GM12892 (cell line): ENCODE data around the gene SEMA5B.

ENCODE experiments used
- DNase-seq: peaks from one replicate; pipeline ENCODE4 v3.0.0; 2011; ENCODE audit not compliant: insufficient read length
- FAIRE-seq: peaks from 2 replicates; lab custom pipeline; 2011; peaks lifted over from hg19 to GRCh38; lab: Jason Lieb, UNC
- POLR2A ChIP-seq: IDR thresholded peaks from 2 replicates; pipeline ENCODE4 v1.6.1; 2011; ENCODE audit warnings: low read depth, low read length, control low read depth
- POLR2AphosphoS5 ChIP-seq: IDR thresholded peaks from 2 replicates; pipeline ENCODE4 v1.6.1; 2011; ENCODE audit warnings: low read depth, low read length, control low read depth
- TAF1 ChIP-seq: IDR thresholded peaks from 2 replicates; pipeline ENCODE4 v1.6.1; 2011; ENCODE audit warnings: low read depth, mild to moderate bottlenecking, control low read depth, low read length, borderline replicate concordance

Gene SEMA5B

DNA sequence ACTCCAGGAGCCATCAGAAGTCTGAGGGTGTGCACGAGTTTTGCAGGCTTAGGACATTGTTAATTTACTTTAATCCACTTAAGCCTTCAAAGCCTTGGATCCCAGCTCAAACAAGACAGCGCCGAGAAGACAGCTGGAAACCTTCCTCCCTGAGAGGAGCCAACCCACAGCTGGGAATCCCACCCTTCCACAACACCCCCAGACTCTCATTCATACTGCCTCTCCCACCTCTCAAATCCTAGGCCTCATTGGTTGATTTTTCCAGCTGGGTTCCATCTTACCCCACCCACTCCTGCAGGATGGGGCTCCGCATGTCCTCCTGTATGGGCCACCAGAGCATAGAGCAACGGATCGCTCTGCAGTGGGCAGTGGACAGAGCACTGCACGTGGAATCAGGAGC lies 80.4 kb downstream of the SEMA5B start:
- TF ChIP-seq POLR2A (no peak), POLR2AphosphoS5 (no peak), TAF1 (no peak)
- FAIRE-seq = no peak

DNA sequence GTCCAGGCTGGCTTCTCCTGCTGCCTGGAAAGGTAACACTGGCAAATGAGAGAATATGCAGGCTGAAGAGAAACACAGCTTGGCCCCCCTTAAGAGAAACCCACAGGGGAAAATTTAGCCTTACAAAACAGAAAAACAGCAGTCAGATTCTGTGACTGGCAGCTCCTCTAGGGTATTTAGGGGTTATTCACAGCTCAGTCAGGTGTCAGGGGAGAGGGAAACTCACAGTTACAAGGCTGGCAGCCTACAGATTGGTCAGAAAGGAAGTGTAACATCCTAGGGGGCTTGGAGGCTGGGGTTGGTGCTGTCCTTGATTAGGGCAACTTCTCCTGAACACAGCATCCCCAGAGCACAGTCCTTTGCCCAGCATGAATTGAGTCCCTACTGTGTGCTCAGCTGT lies 81.4 kb downstream of the SEMA5B start:
- no peak for FAIRE-seq
- no peak for DNase-seq
- TF ChIP-seq POLR2A (no peak), TAF1 (no peak), POLR2AphosphoS5 (no peak)

More for the DNA sequence above, 80.4 kb downstream of the SEMA5B start:
- no peak for DNase-seq

DNA sequence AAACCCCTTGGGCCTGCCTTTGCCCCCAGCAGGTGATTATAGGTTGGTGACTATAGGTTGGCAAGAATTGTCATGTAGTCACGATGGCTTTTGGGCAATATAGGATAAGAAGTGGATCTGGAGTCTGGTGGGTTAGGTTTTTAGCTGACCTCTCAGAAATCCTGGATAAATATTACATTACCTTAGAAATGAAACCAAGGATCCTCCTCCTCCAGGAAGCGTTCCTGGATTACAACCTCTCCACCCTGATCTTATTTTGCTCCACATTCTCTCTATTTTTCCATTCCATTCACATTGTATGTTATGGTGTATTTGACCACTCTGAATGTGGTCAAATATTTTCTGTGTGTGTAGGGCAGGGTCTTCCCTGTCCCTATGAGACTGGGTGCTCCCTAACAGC lies 82.3 kb downstream of the SEMA5B start:
- no peak for FAIRE-seq
- TF ChIP-seq POLR2A = no peak
- no peak for TF ChIP-seq TAF1
- TF ChIP-seq POLR2AphosphoS5 = no peak

GRCh38 chr3:122944671-122945161 lies 82.8 kb downstream of the SEMA5B start:
- no peak for FAIRE-seq
- no peak for DNase-seq

More for the DNA sequence above, 82.3 kb downstream of the SEMA5B start:
- DNase-seq = no peak

DNA sequence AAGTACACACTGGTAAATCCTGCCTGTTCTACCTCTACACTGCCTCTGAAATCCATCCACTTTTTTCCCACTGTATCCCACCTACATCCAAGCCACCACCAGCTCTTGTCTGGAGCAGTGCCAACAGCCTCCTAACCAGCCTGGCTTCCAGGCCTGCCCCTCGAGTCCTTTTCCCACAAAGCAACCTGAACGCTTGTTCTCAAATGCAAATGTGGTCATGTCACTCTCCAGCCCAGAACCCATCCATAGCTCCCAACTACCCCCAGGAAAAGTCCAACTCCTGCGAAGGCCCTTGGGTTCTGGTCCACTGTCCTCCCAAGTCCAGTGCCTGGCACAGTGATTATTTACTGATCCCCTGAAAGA lies 83.8 kb downstream of the SEMA5B start:
- no peak for FAIRE-seq
- TF ChIP-seq POLR2AphosphoS5 (no peak), TAF1 (no peak), POLR2A (no peak)

More at GRCh38 chr3:122944671-122945161, 82.8 kb downstream of the SEMA5B start:
- no peak for TF ChIP-seq POLR2A
- TF ChIP-seq POLR2AphosphoS5 = no peak
- no peak for TF ChIP-seq TAF1

DNA sequence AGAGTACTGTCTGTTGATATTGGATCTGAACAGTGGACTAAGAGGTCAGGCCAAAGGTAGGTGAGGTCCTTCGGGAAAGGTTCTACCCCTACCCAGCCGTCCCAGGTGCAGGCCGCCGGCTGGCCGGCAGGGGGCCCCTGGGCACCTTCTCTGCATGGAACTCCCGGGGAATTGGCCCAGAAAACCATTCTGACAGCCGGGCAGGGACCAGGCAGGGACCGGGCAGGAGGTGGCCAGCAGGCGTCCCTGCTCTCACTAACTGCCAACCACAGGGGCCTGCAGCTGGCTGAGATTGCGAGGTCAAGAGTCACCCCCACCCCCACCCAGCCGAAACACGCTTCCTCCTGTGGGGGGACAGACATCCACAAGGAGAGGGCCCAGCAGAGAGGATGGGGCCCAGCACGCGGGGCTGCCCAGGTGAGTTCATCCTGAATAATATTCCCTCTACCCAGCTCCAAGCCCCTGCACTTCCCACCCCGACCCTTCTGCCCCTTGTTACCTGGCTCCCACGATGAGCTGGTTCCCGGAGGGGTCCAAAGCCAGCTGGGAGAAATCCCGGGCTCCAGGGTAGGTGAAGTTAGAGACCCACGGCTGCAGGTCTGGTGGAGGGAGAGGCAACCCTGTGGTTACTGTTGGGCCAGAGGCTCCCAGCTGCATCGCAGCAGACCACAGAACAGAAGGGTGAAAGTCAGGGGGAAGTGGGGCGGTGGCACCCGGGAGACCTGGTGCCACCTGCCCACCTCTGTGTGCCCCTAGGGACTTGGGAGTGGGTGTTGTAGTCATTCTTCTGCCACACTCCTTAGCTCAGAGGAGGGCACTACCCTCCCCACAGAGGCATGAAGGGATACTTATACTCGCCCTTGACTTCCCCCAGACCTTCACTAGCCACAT lies 84.4 kb downstream of the SEMA5B start:
- TF ChIP-seq TAF1 (no peak), POLR2A (no peak), POLR2AphosphoS5 (no peak)
- DNase-seq (peak; percentile 64), FAIRE-seq (peak; percentile 54)

More for the DNA sequence above, 83.8 kb downstream of the SEMA5B start:
- no peak for DNase-seq

GRCh38 chr3:122942239-122942638 lies 85.3 kb downstream of the SEMA5B start:
- TF ChIP-seq POLR2AphosphoS5 (no peak), TAF1 (no peak), POLR2A (no peak)
- DNase-seq (no peak), FAIRE-seq (no peak)

- peak; percentile 54 for FAIRE-seq
- TF ChIP-seq POLR2A (no peak), POLR2AphosphoS5 (no peak), TAF1 (no peak)
These were observed 86.0 kb downstream of the SEMA5B start for GRCh38 chr3:122941228-122942206.

DNA sequence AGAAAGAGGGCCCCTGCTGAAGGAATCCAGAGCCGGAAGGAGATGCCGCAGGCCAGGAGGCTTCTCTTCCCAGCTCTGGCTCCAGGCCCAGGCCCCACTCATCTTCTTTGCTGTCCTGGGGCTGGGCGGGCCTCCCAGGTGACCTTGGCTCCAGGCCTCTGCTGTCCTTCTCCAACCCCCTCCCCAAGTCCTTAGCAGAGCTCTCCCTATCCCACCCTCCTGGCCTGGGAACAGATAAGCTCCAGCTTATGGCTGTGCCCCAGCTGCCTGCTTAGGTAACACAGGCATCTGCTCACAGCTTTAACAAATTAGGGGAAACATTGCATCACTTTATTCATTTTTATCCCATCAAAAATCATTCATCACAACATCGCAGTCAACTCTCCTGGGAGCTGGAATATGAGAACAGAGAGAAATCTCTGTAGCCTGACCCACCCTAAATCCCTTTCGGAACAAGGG lies 86.9 kb downstream of the SEMA5B start:
- no peak for TF ChIP-seq TAF1
- no peak for TF ChIP-seq POLR2A
- TF ChIP-seq POLR2AphosphoS5 = no peak
- DNase-seq (no peak), FAIRE-seq (no peak)

More at GRCh38 chr3:122941228-122942206, 86.0 kb downstream of the SEMA5B start:
- no peak for DNase-seq

GRCh38 chr3:122938783-122939425 lies 88.7 kb downstream of the SEMA5B start:
- DNase-seq (no peak), FAIRE-seq (no peak)
- TF ChIP-seq POLR2AphosphoS5 (no peak), TAF1 (no peak), POLR2A (no peak)
